ENCODE data around the gene MALL. TPM values are rescaled to one million over a fixed set of nuclear protein-coding genes. Genes with fewer than 3 reads are reported as not detected.

The MALL gene
- total and polyA plus RNA-seq, 7 donors: 2.6 to 10.0 (median 4.8) TPM

Other genes with a start within 250 kb of the MALL start
- gene LIMS3, start 217.1 kb downstream of the MALL start, total RNA-seq: 10 to 100 TPM in 1 of 4 donors, 1 to 10 TPM in 3; 2.8 to 24.4 (median 6.1) TPM
- 1 to 10 TPM; 2.5 to 9.9 (median 5.6) TPM for gene LIMS3, start 217.1 kb downstream of the MALL start, polyA plus RNA-seq
- gene NPHP1, start 89.2 kb upstream of the MALL start, total RNA-seq: 10 to 100 TPM; 10.3 to 17.7 (median 12.4) TPM
- gene NPHP1, start 89.2 kb upstream of the MALL start, polyA plus RNA-seq: 10 to 100 TPM in 1 of 3 donors, 1 to 10 TPM in 2; 2.4 to 12.2 (median 4.9) TPM
- gene MTLN, start 96.7 kb upstream of the MALL start, total RNA-seq: 100 to 1,000 TPM; 285 to 394 (median 350) TPM
- gene MTLN, start 96.7 kb upstream of the MALL start, polyA plus RNA-seq: 100 to 1,000 TPM; 622 to 826 (median 765) TPM